Stomach (tissue), 9 donors: ENCODE results near the gene ADAM22. TPM values are rescaled to one million over a fixed set of nuclear protein-coding genes. Genes with fewer than 3 reads are reported as not detected.
"Not testable (repeated sequence)": the region's sequence is repeated elsewhere in the genome, so short reads cannot be mapped to it uniquely, and the experiment has no call there.

Source experiments
- DNase-seq, 2 donors: peaks; one replicate each; pipeline versions ENCODE4 v3.0.0 to v3.0.0-alpha.2; 2013 to 2019
- H3K27ac ChIP-seq, 5 donors: fragments of 200-600 bp in 4 of 5; sonication (generic) in 4 of 5; one replicate each; pipeline ENCODE4 v1.5.1; 2013 to 2019; ENCODE audit warnings: mild to moderate bottlenecking in 1 of 5, moderate library complexity in 1 of 5
- H3K27me3 ChIP-seq, 3 donors: fragments of 200-600 bp; sonication (generic); one replicate each; pipeline ENCODE4 v1.5.1; 2017 to 2019; ENCODE audit warnings: mixed run types in 1 of 3
- H3K36me3 ChIP-seq, 4 donors: fragments of 200-600 bp; sonication (generic); 1 replicate in 3 of 4; 2 replicates in 1 of 4; pipeline ENCODE4 v1.5.1; 2016 to 2019
- H3K4me1 ChIP-seq, 4 donors: fragments of 200-600 bp; sonication (generic); one replicate each; pipeline ENCODE4 v1.5.1; 2016 to 2019
- H3K4me3 ChIP-seq, 4 donors: fragments of 200-600 bp; sonication (generic) in 3 of 4; one replicate each; pipeline ENCODE4 v1.5.1; 2016 to 2019; ENCODE audit warnings: mild to moderate bottlenecking in 1 of 4
- H3K9me3 ChIP-seq, 4 donors: fragments of 200-600 bp; sonication (generic); one replicate each; pipeline ENCODE4 v1.5.1; 2016 to 2019
- CTCF ChIP-seq, 7 experiments: fragments of 450-650 bp in 4 of 7; fragments of 200-600 bp in 3 of 7; sonication (generic) in 3 of 7; IDR thresholded peaks; one replicate each; pipeline ENCODE4 v1.5.1; 2016 to 2019; ENCODE audit warnings: antibody characterized with exemption in 7 of 7, control low read depth in 2 of 7, mild to moderate bottlenecking in 1 of 7
- EP300 ChIP-seq: sonication (generic); formaldehyde crosslinking; IDR thresholded peaks from one replicate; pipeline ENCODE4 v1.6.1; 2017; ENCODE audit warnings: antibody characterized with exemption
- POLR2A ChIP-seq, 4 donors: fragments of 450-650 bp; IDR thresholded peaks; one replicate each; pipeline ENCODE4 v1.6.1; 2016; ENCODE audit warnings: antibody characterized with exemption in 4 of 4, control low read depth in 2 of 4, mild to moderate bottlenecking in 1 of 4, moderate library complexity in 1 of 4
- POLR2AphosphoS5 ChIP-seq, 3 donors: sonication (generic); formaldehyde crosslinking; IDR thresholded peaks; one replicate each; pipeline ENCODE4 v1.6.1; 2016; ENCODE audit warnings: antibody characterized with exemption in 3 of 3
- WGBS, 5 donors: extraction: QIAGEN DNeasy Blood & Tissue Kit in 3 of 5; methylation state at CpG; one replicate each; pipeline versions ENCODE4 v1.1.5 to v1.1.7; 2013 to 2018; 5-methylcytosine and 5-hydroxymethylcytosine counted together
- intact Hi-C: fragments of 100-400 bp; cut with DNase I; formaldehyde crosslinking; loops from one replicate; pipeline ENCODE4 v1.15.1; 2023; ENCODE audit warnings: low total_unique reads
- polyA plus RNA-seq, 3 donors: library from polyadenylated mRNA; stranded (reverse); fragments of 200-250 nt; gene quantifications; one replicate each; pipeline ENCODE4 v1.2.3, GENCODE V29; 2013
- total RNA-seq, 5 donors: library from RNA; depleted of rRNA; stranded (reverse); fragments of >200 nt; gene quantifications; one replicate each; pipeline versions ENCODE4 v1.1.0 to v1.2.3, GENCODE V29; 2014 to 2016
- donor health status: healthy with polysubstance abuse.
- donor health status: Bipolar disorder and iron deficiency.
- donor health status: healthy.

ADAM22 gene
- total and polyA plus RNA-seq, 8 donors, result 0.06 to 16.8 (median 0.29) TPM; not detected in 1

GRCh38 chr7:87919875-87920274, 14.2 kb upstream of the ADAM22 start:
- no peaks in the 10 kb centered on the region for H3K27me3 ChIP-seq
- TF ChIP-seq EP300 (no peak), POLR2AphosphoS5 (IDR thresholded peaks at IDR 0.05) (no peak), CTCF (IDR thresholded peaks at IDR 0.05) (no peak), POLR2A (IDR thresholded peaks at IDR 0.05) (no peak)
- no peak for DNase-seq
- no peaks in the 10 kb centered on the region for H3K9me3 ChIP-seq
- WGBS, 5 donors, result 88 to 95% (median 90%) methylated on average over 4 to 6 of the region's 6 CpGs
- intact Hi-C loops, result no loop called here
- H3K36me3 ChIP-seq, result no peaks in the 10 kb centered on the region
- H3K27ac ChIP-seq, result no peak overlapping the region
- H3K4me3 ChIP-seq, result no peak overlapping the region
- no peaks in the 10 kb centered on the region for H3K4me1 ChIP-seq

- TF ChIP-seq POLR2AphosphoS5 (IDR thresholded peaks at IDR 0.05) (no peak), CTCF (IDR thresholded peaks at IDR 0.05) (no peak), EP300 (no peak), POLR2A (IDR thresholded peaks at IDR 0.05) (no peak)
- Histone ChIP-seq H3K9me3 (no peaks in the 10 kb centered on the region), H3K4me1 (no peaks in the 10 kb centered on the region), H3K27me3 (no peaks in the 10 kb centered on the region), H3K36me3 (no peaks in the 10 kb centered on the region), H3K4me3 (no peak overlapping the region), H3K27ac (no peak overlapping the region)
- no peak for DNase-seq
- WGBS, 5 donors, result 71 to 90% (median 80%) methylated on average over 5 of the region's 5 CpGs
- intact Hi-C loops, result no loop called here
Measured at GRCh38 chr7:87920578-87920977, 13.5 kb upstream of the ADAM22 start.

GRCh38 chr7:87922759-87923395, 11.2 kb upstream of the ADAM22 start:
- WGBS, 5 donors, result 88 to 95% (median 93%) methylated on average over 8 of the region's 8 CpGs

GRCh38 chr7:87926581-87927461, 7.2 kb upstream of the ADAM22 start:
- Histone ChIP-seq H3K9me3 (no peaks in the 10 kb centered on the region), H3K4me3 (no peak overlapping the region), H3K27me3 (no peaks in the 10 kb centered on the region), H3K4me1 (no peaks in the 10 kb centered on the region), H3K36me3 (no peaks in the 10 kb centered on the region), H3K27ac (no peak overlapping the region)
- 54 to 59% (median 57%) methylated on average over 6 of the region's 6 CpGs for WGBS, 5 donors
- no peak for TF ChIP-seq POLR2A (IDR thresholded peaks at IDR 0.05)
- TF ChIP-seq EP300, result no peak
- TF ChIP-seq CTCF (IDR thresholded peaks at IDR 0.05), result no peak
- no peak for TF ChIP-seq POLR2AphosphoS5 (IDR thresholded peaks at IDR 0.05)
- peak in 1 of 2 donors; percentile 20 for DNase-seq
- intact Hi-C loops, result no loop called here

More at GRCh38 chr7:87922759-87923395, 11.2 kb upstream of the ADAM22 start:
- H3K27ac ChIP-seq, H3K27me3 ChIP-seq, H3K4me1 ChIP-seq, DNase-seq, H3K36me3 ChIP-seq, H3K9me3 ChIP-seq, H3K4me3 ChIP-seq, intact Hi-C loops: not testable (repeated sequence)
